ENCODE measurements around the gene DCDC2.
"Not testable (repeated sequence)": the region's sequence is repeated elsewhere in the genome, so short reads cannot be mapped to it uniquely, and the experiment has no call there.

DCDC2 gene

DNA sequence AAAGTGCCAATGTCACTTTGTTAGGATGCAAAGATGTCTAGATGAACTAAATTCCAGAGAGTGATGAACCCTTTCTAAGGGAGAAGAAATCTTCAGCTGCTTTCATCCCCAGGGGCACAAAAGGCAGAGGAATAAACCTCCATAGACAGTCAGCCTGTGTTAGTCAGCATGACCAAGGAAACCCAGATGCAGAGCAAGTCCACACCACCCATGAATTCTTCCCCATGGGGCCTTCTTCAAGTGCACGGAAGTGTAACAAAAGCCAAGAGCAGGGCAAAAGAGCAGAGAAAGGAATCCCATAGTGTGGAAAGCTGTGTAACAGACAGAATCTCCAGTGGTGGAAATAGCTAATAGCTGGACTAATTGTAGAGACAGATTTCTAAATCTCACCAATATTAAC, 50.0 kb downstream of the DCDC2 start:
- no peak for TF ChIP-seq CTCF (IDR thresholded peaks at IDR 0.05; ENCODE audit: control insufficient read depth, extremely low read depth, insufficient read depth)

DNA sequence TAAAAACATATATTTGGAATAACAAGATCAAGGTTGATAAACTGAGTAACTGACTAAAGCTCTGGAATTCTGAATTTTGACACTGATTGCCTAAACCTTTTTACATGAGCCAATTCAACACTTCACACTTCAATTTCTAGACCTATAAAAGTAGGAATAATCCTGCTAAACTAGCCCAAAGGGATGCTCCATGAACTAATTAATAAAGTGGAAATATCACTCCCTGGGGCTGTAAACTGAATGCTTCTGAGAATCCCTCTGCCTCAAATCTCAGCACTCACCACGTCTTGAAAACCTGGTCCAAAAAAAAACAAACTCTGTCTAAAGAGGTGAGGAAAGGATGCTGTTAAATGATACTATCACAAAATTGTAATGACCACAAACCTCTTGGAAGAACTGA, 50.9 kb downstream of the DCDC2 start:
- no peak overlapping the region for H3K4me3 ChIP-seq (ENCODE audit: low read depth, low read length)
- DNase-seq (ENCODE audit: low read depth), result no peak
- TF ChIP-seq CTCF (IDR thresholded peaks at IDR 0.05; ENCODE audit: control insufficient read depth, extremely low read depth, insufficient read depth), result no peak

More for the DNA sequence above, 50.0 kb downstream of the DCDC2 start:
- no peak for DNase-seq (ENCODE audit: low read depth)
- H3K4me3 ChIP-seq (ENCODE audit: low read depth, low read length), result no peak overlapping the region

DNA sequence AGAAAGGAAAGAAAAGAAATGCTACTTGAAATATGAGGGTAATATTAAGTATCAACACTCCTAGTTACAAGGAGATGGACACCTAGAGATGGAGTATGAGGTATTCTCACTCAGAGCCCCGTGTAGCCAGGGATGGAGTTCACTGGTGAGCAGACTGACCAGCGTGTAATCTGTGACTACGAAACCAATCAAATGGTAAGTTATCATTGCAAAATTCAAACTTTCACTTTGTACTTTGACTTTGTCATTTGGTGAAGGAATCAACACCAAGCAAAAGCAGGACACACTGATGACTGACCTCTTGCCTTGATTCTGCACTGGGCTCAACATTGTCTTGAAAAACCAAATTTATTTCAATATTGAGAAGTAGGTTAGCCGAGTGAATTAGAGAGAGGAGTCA, 51.8 kb downstream of the DCDC2 start:
- no peak for DNase-seq (ENCODE audit: low read depth)
- TF ChIP-seq CTCF (IDR thresholded peaks at IDR 0.05; ENCODE audit: control insufficient read depth, extremely low read depth, insufficient read depth), result no peak
- no peak overlapping the region for H3K4me3 ChIP-seq (ENCODE audit: low read depth, low read length)

- no peak for TF ChIP-seq CTCF (IDR thresholded peaks at IDR 0.05; ENCODE audit: control insufficient read depth, extremely low read depth, insufficient read depth)
- H3K4me3 ChIP-seq (ENCODE audit: low read depth, low read length), result no peak overlapping the region
- DNase-seq (ENCODE audit: low read depth), result no peak
Measured at GRCh38 chr6:24296944-24297343, 60.9 kb downstream of the DCDC2 start.

DNA sequence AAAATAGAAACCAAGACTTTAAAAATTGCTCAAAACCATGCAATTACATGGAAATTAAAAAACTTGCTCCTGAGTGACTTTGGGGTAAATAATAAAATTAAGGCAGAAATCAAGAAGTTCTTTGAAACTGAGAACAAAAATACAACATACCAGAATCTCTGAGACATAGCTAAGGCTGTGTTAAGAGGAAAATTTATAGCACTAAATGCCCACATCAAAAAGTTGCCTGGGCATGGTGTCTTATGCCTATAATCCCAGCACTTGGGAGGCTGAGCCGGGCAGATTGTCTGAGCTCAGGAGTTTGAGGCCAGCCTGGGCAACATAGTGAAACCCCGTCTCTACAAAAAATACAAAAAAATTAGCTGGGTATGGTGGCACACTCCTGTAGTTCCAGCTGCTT, 64.0 kb downstream of the DCDC2 start:
- not testable (repeated sequence) for H3K4me3 ChIP-seq (ENCODE audit: low read depth, low read length); DNase-seq (ENCODE audit: low read depth)

DNA sequence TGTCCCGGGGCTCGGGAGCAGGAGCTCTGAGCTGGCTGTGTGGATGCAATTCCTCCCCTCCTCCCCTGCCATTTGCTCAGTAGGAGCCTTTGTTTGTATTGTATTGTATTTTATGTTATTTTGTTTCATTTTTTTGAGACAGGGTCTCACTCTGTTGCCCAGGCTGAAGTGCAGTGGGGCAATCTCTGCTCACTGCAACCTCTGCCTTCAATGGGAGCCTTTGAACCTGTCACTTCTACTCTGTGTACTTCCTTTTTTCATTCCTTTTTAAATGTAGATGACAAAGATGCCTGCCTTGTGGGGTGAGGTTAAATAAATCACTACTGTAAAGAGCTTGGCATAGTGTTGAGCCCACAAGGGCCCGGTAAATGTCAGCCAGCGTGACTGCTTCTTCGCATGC, 70.6 kb downstream of the DCDC2 start:
- TF ChIP-seq CTCF (IDR thresholded peaks at IDR 0.05; ENCODE audit: control insufficient read depth, extremely low read depth, insufficient read depth), result no peak
- H3K4me3 ChIP-seq (ENCODE audit: low read depth, low read length), result no peak overlapping the region
- DNase-seq (ENCODE audit: low read depth), result no peak

- H3K4me3 ChIP-seq (ENCODE audit: low read depth, low read length), result no peak overlapping the region
- no peak for DNase-seq (ENCODE audit: low read depth)
- no peak for TF ChIP-seq CTCF (IDR thresholded peaks at IDR 0.05; ENCODE audit: control insufficient read depth, extremely low read depth, insufficient read depth)
Measured at GRCh38 chr6:24284006-24284405, 73.9 kb downstream of the DCDC2 start.

Measured in LNCaP clone FGC (cell line).